Raji (cell line): ENCODE data around the gene TFF2.

Experiments used
- POLR2A ChIP-seq: IDR thresholded peaks from 2 replicates; pipeline ENCODE4 v1.6.1; 2011; ENCODE audit warnings: low read depth, low read length, control low read depth; ENCODE audit not compliant: insufficient read depth

The TFF2 gene

DNA sequence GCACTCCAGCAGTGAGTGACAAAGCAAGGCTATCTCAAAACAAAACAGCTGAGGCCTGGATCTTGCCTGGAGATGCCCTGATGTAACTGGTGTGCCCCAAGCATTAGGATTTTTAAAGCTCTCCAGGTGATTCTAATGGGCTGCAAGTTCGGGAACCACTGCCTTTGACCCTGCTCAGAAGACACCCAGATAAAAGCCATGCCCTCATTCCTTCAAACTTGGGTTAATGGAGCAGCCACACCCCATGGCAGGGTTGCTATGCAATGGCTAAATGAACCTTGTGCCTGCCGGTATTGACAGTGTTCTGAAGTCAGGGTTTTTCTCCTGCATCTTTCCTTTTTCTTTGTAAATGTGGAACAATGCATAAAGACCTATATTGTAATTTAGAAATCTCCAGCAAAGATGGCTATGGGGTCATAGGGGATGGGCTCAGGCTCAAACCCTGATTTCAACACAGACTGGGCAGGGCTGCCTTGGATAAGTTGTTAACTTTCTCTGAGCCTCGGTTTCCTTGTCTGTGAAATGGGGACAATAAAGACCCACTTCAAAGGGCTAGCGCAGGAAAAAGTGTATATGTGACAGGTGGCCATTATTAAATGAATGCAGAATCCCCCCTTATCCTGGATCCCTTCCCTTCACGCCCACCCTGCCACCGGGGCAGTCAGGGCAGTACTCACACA is 36.0 kb downstream of the TFF2 start:
- no peak for TF ChIP-seq POLR2A

GRCh38 chr21:42313501-42313969 is 37.3 kb downstream of the TFF2 start:
- no peak for TF ChIP-seq POLR2A

DNA sequence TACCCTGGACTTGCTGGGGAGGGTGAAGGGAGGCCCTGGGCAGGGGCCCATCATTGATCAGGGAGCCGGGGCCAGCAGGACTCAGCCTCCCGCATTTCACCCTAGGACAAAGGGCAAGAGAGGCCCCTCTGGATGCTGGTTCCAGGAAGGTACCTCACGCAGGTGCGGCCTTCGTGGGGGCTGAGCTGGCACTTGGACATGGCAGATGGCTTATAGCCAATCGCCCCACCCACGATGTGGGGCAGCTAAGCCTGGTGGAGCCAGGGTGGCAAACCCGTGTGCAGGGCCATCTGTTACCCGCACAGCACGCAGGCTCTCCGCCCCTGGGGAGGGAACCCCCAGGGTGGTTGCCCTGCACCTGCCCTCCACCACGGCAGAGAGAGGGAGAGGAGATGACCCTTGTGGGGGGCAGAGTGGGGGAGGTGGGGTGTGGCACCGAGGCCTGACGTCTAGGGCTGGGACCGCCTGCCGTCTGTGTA is 38.1 kb downstream of the TFF2 start:
- TF ChIP-seq POLR2A: no peak

- no peak for TF ChIP-seq POLR2A
These were observed 38.8 kb downstream of the TFF2 start for GRCh38 chr21:42311816-42312625.

GRCh38 chr21:42311160-42311559 is 39.6 kb downstream of the TFF2 start:
- no peak for TF ChIP-seq POLR2A

DNA sequence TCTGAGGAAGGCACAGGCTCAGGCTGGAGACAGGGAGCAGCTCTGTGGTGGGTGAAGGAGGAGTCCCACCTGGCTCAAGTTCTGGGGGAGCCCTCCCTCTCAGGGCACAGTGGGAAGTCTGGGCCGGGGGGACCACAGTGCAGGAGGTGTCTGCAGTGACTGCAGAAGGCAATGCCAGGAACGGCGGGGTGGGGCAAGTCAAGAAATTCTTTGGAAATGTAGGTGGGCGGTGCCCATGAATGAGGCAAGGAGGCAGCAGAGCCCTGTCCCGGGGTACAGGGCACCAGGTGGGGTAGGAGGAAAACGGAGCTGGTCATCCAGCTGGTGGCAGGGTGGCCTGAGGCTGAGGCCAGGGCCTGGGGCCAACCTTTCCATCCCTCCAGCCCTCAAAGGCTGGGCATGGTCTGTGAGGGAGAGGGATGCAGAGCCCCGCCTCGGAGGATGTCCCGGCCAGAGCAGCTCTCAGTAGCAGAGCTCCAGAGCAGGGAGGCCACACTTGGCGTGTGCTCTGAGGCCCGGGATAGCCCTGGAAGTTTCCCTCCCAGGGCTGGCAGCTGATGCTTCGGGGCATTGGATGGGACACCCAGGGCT is 40.3 kb downstream of the TFF2 start:
- no peak for TF ChIP-seq POLR2A

DNA sequence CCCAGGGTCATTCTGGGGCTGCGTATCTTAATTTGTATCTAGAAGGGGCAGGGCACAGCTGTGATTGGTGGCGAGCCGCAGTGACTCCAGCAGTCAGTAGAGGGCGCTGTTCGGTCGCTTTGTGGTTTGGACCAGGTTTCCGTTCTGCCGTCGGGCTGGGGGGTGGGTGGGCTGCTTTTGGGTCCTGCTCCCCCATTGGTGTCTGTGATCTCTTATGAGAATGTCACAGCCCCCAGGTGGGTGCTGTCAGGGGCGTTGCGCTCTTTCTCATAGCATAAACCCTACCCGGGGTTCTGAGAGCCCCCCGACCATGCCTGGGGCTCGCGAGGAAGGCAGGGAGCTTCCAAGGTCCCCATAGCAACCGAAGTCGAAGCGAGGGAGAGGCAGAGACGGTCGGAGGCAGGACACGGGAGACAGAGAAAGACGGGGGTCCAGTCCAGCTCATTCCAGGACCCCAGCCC is 41.0 kb downstream of the TFF2 start:
- no peak for TF ChIP-seq POLR2A

GRCh38 chr21:42308914-42309752 is 41.7 kb downstream of the TFF2 start:
- TF ChIP-seq POLR2A: no peak

- no peak for TF ChIP-seq POLR2A
These were observed 42.5 kb downstream of the TFF2 start for GRCh38 chr21:42308161-42308913.

DNA sequence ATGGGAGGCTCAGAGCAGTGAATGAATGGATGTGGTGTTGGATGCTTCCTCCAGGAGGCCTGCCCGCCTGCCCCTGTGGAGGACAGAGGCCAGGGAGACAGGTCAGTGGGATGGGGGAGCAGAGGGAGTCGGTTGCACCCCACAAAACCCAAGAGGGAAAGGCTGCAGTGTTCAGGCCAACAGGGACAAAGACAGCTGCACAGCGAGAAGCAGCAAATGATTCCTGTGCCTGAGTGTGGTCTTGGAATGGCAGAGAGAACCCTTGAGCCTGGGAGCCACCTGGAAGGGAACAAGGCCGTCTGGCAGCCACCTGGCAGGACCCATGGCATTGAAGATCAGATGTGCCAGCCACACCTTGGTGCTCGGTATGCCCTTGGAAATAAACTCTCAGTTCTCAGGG is 43.7 kb downstream of the TFF2 start:
- no peak for TF ChIP-seq POLR2A

DNA sequence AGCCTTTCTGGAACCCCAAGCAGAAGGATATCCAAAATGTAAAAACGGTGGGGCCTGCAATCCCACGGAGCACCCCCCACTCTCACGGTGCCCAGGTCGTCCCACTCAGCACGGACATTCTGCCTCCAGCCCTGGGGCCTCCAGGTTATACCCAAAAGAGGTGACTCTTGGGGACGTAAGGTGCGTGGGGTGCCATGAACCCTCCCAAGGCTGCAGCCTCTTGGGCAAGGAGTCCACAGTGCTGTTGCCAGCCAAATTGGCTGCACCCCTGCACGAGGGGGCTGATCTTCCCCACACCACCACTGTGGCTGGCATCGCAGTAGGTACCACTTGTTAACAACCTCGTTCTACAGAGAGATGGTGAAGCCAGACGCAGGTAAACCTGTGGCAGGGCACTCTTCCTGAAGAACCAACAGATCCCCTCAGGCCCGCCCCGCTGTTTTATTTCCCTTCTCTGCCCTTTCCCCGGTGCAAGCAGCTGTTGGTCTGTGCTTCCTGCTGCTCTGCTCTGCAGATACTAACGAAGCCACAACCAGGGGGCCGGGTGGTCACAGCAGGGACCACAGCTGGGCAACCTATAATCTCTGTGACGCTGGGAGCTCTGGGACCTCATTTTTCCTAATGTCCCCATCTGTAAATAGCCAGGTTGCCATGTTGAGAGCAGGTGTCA is 44.3 kb downstream of the TFF2 start:
- TF ChIP-seq POLR2A: no peak

GRCh38 chr21:42305707-42306147 is 45.1 kb downstream of the TFF2 start:
- no peak for TF ChIP-seq POLR2A
